Retinal pigment epithelial cell (primary cell): Measurements from ENCODE around the gene DDIT3.
"Not testable (repeated sequence)": the region's sequence is repeated elsewhere in the genome, so short reads cannot be mapped to it uniquely, and the experiment has no call there.

Experiments
- DNase-seq: peaks from one replicate; pipeline ENCODE4 v3.0.0-alpha.2; 2010; ENCODE audit warnings: low read depth
- H3K4me3 ChIP-seq: 2 replicates; pipeline ENCODE4 v1.5.1; 2011; ENCODE audit warnings: mild to moderate bottlenecking, low read length, control low read depth, moderate library complexity
- TF ChIP-seq, protein P1 (sequence below): conservative IDR thresholded peaks from 2 replicates; pipeline ENCODE4 v1.5.1; 2011; ENCODE audit warnings: low read depth, low read length, control low read depth, inconsistent platforms

DDIT3 gene

GRCh38 chr12:57520053-57520818 is at the start of gene DDIT3:
TSS of gene DDIT3 (minus strand) at chr12:57520514. CDS start at chr12:57517406, 3,108 bp downstream.
- peak; percentile 91 for DNase-seq
- TF ChIP-seq, protein P1, sequence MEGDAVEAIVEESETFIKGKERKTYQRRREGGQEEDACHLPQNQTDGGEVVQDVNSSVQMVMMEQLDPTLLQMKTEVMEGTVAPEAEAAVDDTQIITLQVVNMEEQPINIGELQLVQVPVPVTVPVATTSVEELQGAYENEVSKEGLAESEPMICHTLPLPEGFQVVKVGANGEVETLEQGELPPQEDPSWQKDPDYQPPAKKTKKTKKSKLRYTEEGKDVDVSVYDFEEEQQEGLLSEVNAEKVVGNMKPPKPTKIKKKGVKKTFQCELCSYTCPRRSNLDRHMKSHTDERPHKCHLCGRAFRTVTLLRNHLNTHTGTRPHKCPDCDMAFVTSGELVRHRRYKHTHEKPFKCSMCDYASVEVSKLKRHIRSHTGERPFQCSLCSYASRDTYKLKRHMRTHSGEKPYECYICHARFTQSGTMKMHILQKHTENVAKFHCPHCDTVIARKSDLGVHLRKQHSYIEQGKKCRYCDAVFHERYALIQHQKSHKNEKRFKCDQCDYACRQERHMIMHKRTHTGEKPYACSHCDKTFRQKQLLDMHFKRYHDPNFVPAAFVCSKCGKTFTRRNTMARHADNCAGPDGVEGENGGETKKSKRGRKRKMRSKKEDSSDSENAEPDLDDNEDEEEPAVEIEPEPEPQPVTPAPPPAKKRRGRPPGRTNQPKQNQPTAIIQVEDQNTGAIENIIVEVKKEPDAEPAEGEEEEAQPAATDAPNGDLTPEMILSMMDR = peak; percentile 11
- peak within 1 kb of the TSS; percentile 100 for H3K4me3 ChIP-seq

DNA sequence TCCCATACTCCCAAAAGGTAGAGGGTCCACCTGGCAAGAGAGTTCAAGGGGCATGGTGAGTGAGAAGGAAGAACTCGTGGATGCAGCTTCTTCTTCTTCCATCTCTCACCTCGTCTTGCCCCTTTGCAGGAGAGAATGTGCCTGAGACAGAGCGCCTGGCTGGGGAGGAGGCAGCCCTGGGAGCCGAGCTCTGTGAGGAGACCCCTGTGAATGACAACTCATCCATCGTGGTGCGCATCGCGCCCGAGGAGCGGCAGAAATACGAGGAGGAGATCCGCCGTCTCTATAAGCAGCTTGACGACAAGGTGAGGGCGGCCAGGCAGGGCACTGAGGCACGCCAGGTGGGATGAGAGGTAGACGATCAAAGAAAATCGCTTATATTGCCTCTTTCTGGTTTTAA is 49.5 kb upstream of the DDIT3 start:
- no peak for DNase-seq
- TF ChIP-seq, protein P1 = no peak
- no peak overlapping the region for H3K4me3 ChIP-seq

DNA sequence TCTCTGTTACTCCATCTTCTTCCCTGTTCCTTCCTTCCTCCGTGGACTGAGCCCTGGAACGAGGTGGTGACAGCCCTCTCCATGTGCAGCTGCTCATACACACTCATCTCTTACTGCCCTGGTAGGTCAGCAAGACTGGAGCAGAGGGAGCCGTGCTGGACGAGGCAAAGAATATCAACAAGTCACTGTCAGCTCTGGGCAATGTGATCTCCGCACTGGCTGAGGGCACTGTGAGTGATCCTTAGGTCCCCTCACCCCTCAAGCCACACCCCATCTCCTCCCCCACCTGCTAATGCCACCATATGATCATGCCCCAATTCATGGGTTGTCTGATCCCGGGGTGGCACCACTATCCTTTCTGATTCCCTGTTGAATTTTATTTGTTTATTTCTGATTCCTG is 48.5 kb upstream of the DDIT3 start:
- no peak for DNase-seq
- TF ChIP-seq, protein P1 = no peak
- no peak overlapping the region for H3K4me3 ChIP-seq

GRCh38 chr12:57564178-57564740 is 43.9 kb upstream of the DDIT3 start:
- DNase-seq = no peak
- H3K4me3 ChIP-seq = no peak overlapping the region
- TF ChIP-seq, protein P1 = no peak

GRCh38 chr12:57563358-57563757 is 43.0 kb upstream of the DDIT3 start:
- H3K4me3 ChIP-seq = no peak overlapping the region
- TF ChIP-seq, protein P1 = no peak

DNA sequence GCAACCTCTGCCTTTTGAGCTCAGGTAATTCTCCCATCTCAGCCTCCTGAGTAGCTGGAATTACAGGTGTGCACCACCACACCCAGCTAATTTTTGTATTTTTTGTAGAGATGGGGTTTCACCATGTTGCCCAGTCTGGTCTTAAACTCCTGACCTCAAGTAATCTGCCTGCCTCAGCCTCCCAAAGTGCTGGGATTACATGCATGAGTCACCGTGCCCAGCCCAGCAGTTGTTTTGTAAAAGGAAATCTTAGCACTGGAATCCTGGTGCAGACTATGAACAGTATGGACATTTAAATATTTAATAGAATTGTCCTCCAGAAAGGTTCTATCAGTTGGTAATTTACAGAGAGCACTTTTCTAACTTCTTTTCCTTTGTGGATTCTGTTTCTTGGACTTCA is 40.8 kb upstream of the DDIT3 start:
- DNase-seq, H3K4me3 ChIP-seq: not testable (repeated sequence)

More at GRCh38 chr12:57563358-57563757, 43.0 kb upstream of the DDIT3 start:
- no peak for DNase-seq

DNA sequence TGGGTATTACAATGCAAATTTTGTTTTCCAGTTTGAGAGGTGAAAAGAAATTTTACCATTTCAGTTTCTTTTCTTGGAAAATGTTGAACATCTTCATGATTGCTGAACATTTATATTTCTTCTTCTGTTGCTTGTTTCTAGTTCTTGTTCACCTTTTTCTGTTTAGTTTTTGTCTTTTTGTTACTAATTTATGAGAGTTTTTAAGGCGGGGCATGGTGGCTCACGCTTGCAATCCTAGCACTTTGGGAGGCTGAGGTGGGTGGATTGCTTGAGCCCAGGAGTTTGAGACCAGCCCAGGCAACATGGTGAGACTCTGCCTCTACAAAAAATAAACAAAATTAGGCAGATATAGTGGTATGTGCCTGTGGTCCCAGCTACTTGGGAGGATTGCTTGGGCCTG is 40.2 kb upstream of the DDIT3 start:
- no peak overlapping the region for H3K4me3 ChIP-seq
- DNase-seq = no peak
- TF ChIP-seq, protein P1 = no peak
